Kidney (tissue), 14 donors: ENCODE results near the gene ARMC5. TPM values are rescaled to one million over a fixed set of nuclear protein-coding genes. Genes with fewer than 3 reads are reported as not detected.

ENCODE experiments used
- DNase-seq, 5 donors: peaks; one replicate each; pipeline ENCODE4 v3.0.0-alpha.2; 2013 to 2020
- FAIRE-seq: peaks from 2 replicates; lab custom pipeline; 2012; peaks lifted over from hg19 to GRCh38; lab: Jason Lieb, UNC
- H3K27ac ChIP-seq, 2 donors: one replicate each; pipeline ENCODE4 v1.7.0; 2013; ENCODE audit warnings: low read depth in 2 of 2, low read length in 2 of 2, inconsistent platforms in 1 of 2
- H3K27me3 ChIP-seq: one replicate; pipeline ENCODE4 v1.7.1; 2013; ENCODE audit warnings: low read length, inconsistent platforms; ENCODE audit not compliant: control insufficient read depth, insufficient read depth
- H3K36me3 ChIP-seq, 3 donors: one replicate each; pipeline versions ENCODE4 v1.7.0 to v1.7.1; 2013; ENCODE audit warnings: low read length in 3 of 3, control low read depth in 1 of 3, inconsistent platforms in 1 of 3; ENCODE audit not compliant: insufficient read depth in 3 of 3, control insufficient read depth in 2 of 3
- H3K4me1 ChIP-seq, 3 donors: one replicate each; pipeline versions ENCODE4 v1.7.0 to v1.7.1; 2013; ENCODE audit warnings: low read length in 3 of 3, inconsistent platforms in 1 of 3, low read depth in 1 of 3; ENCODE audit not compliant: control insufficient read depth in 2 of 3, insufficient read depth in 2 of 3
- H3K4me3 ChIP-seq, 3 donors: one replicate each; pipeline versions ENCODE4 v1.7.0 to v1.8.1; 2013; ENCODE audit warnings: low read length in 3 of 3, control low read depth in 1 of 3, inconsistent platforms in 1 of 3
- H3K9ac ChIP-seq, 3 donors: one replicate each; pipeline versions ENCODE4 v1.7.0 to v1.7.1; 2013; ENCODE audit warnings: low read length in 3 of 3, control low read depth in 1 of 3, inconsistent platforms in 1 of 3
- H3K9me3 ChIP-seq, 3 donors: one replicate each; pipeline versions ENCODE4 v1.7.0 to v1.7.1; 2013; ENCODE audit warnings: low read length in 3 of 3, control low read depth in 1 of 3, inconsistent platforms in 1 of 3; ENCODE audit not compliant: control insufficient read depth in 2 of 3, insufficient read depth in 1 of 3
- CTCF ChIP-seq: IDR thresholded peaks from 3 replicates; pipeline ENCODE4 v1.5.1; 2012; ENCODE audit warnings: mild to moderate bottlenecking, moderate library complexity, borderline replicate concordance; ENCODE audit not compliant: insufficient read depth; ENCODE audit errors: extremely low read depth
- intact Hi-C: fragments of 100-400 bp; cut with DNase I; formaldehyde crosslinking; loops from one replicate; pipeline ENCODE4 v1.11.1; 2022
- polyA plus RNA-seq: library from polyadenylated mRNA; stranded (reverse); fragments of 350-450 nt; fragmentation: Illumina TruSeq; extraction: RNeasy Lipid Tissue Mini Kit (QIAGEN cat#74804); gene quantifications from one replicate; pipeline ENCODE4 v1.2.3, GENCODE V29; 2014; ENCODE audit warnings: low read depth, low replicate concordance; ENCODE audit not compliant: insufficient read depth
- total RNA-seq: library from RNA; stranded (reverse); fragmentation: NEBNext Ultra II Directional; extraction: Animal tissue kit (Norgen Biotek cat#: 25700); gene quantifications from one replicate; pipeline ENCODE4 v1.2.1, GENCODE V29; 2021
- donor health status: control.
- donor health status: control.
- donor health status: control.
- donor health status: control.
- donor health status: control.
- donor health status: DM: yes; HTN: yes; CAD: no.
- donor health status: Normal renal cell carcinoma (clear cell type).

Gene ARMC5
- total and polyA plus RNA-seq, 2 donors from 2014 or later: 9.6 to 10.9 TPM

DNA sequence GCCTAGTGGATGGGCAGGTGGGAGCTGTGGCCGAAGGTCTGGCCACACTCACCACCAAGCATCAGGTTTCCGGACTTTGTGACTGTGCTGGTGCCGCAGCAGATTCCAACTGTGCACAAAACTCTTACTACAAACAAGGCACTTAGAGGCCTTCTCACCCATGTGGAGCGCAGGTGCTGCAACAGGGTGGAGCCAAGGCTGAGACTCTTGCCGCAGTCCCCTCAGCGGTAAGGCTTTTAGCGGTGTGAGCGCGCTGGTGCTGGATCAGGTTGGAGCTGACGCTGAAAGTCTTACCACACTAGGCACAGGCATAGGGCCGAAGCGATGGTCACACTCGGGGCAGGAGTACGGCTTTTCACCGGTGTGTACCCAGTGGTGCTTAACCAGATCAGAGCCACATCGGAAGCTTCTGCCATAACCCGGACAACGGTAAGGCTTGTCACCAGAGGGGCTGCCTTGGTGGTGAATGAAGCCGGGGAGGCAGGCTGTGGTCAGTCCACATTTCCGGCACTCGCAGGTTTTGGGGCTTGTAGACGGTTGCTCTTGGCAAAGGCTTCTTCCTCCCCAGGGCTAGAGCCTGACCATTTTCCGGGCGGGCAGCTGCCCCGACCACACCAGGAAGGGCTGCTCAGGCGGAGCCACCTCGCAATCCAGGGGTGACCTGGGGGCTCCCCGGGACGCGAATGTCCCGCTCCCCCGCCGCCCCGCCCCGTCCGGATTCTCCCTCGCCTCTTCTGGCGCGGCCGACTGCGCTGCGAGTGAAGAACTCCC is 1.0 kb upstream of the ARMC5 start:
- H3K4me1 ChIP-seq: peaks cover 3 to 36% (median 16%) of the 10 kb centered on the region in 3 donors
- no peaks in the 10 kb centered on the region for H3K27me3 ChIP-seq
- peak; percentile 44 for TF ChIP-seq CTCF
- no peak for FAIRE-seq
- H3K4me3 ChIP-seq: peak overlapping the region; percentile 57 to 97 (median 83)
- H3K36me3 ChIP-seq: peaks cover 0 to 4% (median 0%) of the 10 kb centered on the region in 3 donors
- no peaks in the 10 kb centered on the region for H3K9me3 ChIP-seq
- DNase-seq: peak; percentile 58 to 83 (median 70)
- H3K27ac ChIP-seq: peak overlapping the region; percentile 100
- H3K9ac ChIP-seq: peak overlapping the region; percentile 8 to 91 (median 69)
- intact Hi-C loops: no loop called here

GRCh38 chr16:31459687-31460581 is 633 bp downstream of the ARMC5 start:
- H3K27me3 ChIP-seq: no peaks in the 10 kb centered on the region
- peak overlapping the region; percentile 100 for H3K27ac ChIP-seq
- peaks cover 0 to 4% (median 4%) of the 10 kb centered on the region in 3 donors for H3K36me3 ChIP-seq
- H3K9me3 ChIP-seq: no peaks in the 10 kb centered on the region
- FAIRE-seq (no peak), DNase-seq (peak; percentile 100)
- peaks cover 3 to 31% (median 13%) of the 10 kb centered on the region in 3 donors for H3K4me1 ChIP-seq
- H3K4me3 ChIP-seq: peak overlapping the region; percentile 68 to 97 (median 83)
- peak overlapping the region; percentile 49 to 91 (median 83) for H3K9ac ChIP-seq
- intact Hi-C loops: no loop called here
- TF ChIP-seq CTCF: no peak

GRCh38 chr16:31460582-31461002 is 1.3 kb downstream of the ARMC5 start:
- intact Hi-C loops: no loop called here
- peaks cover 3 to 27% (median 13%) of the 10 kb centered on the region in 3 donors for H3K4me1 ChIP-seq
- peak in 3 of 5 donors; percentile 62 to 78 (median 68) for DNase-seq
- peak; percentile 57 for TF ChIP-seq CTCF
- H3K9ac ChIP-seq: peak overlapping the region in 1 of 3 donors; percentile 83
- no peaks in the 10 kb centered on the region for H3K27me3 ChIP-seq
- peak overlapping the region; percentile 43 to 63 for H3K27ac ChIP-seq
- peaks cover 0 to 6% (median 2%) of the 10 kb centered on the region in 3 donors for H3K36me3 ChIP-seq
- no peaks in the 10 kb centered on the region for H3K9me3 ChIP-seq
- FAIRE-seq: no peak
- H3K4me3 ChIP-seq: peak overlapping the region; percentile 51 to 82 (median 68)
